GM19452 (cell line): Measurements from ENCODE around the gene GALM.

Source experiments
- ATAC-seq: cut with Tn5 transposase; IDR thresholded peaks from one replicate; pipeline ENCODE4 v1.9.1; 2021; ENCODE audit not compliant: unreplicated experiment

Gene GALM

DNA sequence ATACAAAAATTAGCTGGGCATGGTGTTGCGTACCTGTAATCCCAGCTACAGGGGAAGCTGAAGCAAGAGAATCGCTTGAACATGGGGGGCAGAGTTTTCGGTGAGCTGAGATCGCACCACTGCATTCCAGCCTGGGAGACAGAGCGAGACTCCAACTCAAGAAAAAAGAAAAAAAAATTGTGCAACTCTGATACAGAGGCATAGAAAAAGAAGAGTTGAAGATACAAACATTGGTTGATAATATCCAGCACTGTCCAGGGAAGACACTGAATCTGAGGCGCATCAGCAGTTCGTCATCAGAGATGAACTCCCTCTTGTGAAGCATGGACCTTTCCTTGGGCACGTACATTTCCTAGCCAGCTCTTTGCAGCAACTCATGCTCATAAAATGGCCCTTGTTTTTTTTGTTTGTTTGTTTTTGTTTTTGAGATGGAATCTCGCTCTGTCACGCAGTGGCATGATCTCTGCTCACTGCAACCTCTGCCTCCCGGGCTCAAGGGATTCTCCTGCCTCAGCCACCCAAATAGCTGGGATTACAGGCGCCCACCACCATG is 16.7 kb upstream of the GALM start:
- no peak for ATAC-seq

DNA sequence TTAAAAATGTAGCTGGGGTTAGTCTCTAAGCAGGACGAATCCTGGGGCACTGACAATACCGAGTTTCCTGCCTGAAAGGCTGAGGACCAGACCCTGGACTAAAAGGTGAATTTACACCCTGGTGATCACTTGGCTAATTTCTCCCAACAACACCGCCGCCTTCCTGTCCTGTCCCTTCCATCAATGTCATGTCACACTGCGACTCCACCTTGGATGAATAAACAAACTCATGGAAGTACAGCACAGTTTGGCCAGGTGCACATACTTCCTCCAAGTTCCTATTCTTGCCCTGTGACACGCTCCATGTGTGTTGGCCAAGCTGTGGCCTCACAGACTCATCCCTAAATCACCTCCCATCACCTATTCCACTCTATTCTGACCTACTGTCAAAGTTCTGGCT is 15.9 kb upstream of the GALM start:
- no peak for ATAC-seq

DNA sequence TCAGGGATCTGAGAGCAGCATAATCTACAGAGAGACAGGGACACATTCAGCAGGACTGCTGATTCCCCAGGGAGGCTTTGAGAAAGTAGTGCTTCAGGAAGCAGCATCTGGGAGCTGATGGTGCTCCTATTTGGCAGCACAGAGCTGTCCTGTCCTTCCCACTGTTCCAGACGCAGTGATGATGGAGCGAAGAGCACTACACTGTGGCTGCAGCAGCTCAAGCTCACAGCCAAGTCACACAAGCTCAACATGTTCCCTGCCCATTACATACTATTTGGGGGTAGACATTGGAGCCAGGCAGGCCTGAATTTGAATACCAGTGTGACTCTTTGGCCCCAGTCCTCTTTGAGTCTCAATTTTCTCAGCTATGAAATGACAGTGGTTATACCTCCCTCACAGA is 15.2 kb upstream of the GALM start:
- ATAC-seq: no peak

DNA sequence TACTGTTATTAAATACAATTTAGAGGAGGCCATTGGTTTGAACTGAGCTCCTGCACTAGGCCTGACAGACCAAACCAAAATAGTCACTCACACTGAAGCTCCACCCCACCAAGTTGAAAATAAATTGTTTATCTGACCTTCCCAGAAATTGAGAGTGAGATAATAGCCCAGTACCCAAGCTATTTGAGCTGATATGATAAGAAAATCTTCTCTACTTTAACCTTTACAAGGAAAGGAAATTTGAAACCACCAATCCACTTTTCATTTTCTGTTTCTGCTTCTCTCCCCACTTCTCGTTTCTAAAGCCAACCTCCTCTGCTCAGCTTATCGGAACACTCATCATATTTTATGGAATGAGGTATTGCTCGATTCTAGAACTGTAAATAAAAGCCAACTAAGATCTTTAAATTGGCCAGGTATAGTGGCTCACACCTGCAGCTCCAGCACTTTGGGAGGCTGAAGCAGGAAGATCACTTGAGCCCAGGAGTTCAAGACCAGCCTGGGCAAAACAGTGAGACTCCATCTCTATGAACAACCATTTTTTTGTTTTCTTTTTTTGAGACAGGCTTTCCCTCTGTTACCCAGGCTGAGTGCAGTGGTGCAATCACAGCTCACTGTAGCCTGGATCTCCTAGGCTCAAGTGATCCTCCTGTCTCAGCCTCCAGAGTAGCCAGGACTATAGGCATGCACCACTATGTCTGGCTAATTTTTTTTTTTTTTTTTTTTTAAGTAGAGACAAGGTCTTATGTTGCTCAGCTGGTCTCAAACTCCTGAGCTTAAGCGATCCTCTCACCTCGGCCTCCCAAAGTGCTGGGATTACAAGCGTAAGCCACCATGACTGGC is 13.3 kb upstream of the GALM start:
- no peak for ATAC-seq

DNA sequence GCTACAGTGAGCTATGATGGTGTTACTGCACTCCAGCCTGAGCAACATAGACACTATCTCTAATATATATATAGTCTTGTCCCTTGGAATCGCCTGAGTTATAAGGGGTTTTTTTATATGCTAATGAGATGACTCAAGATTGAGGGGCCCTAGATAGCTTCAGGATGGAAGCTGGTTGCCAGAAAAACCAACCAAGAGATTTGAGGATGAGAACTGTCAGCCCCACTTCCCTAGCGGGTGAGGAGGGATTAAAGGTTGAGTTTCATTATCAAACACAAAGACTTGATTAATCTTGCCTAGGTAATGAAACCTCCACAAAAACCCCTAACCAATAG is 12.6 kb upstream of the GALM start:
- peak; percentile 35 for ATAC-seq

DNA sequence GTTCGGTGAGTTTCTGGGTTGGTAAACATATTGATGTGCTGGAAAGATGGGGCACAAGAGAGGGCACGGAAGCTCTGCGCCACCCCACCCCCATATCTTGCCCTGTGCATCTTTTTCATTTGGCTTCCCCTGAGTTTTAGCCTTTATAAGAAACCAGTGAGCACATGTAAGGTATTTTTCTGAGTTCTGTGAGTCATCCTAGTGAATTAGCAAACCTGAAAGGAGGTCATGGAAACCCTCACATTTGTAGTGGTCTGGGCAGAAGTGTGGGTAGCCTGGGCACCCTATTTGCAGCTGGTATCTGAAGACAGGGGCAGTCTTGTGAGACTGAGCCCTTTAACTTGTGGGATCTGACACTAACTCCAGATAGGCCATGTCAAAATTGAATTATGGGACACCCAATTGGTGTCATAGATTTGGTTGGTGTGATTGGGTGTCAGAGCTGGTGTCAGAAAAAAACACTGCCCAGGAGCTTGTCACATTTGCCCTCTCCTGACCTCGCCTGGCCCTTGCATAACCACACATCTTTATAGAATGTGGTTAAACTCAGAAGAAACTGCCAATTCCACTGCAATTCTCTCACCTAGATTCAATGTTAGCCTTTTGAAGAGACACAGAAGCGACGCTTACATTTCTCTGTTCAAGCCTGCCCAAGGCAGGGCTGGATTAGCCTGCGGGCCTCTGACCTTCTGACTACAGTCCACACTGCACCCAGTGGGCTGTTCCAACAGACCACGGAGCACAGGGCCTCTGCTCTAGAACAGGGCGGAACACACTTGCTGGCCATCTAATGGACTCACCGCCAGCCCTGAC is 12.0 kb upstream of the GALM start:
- peak; percentile 54 for ATAC-seq

DNA sequence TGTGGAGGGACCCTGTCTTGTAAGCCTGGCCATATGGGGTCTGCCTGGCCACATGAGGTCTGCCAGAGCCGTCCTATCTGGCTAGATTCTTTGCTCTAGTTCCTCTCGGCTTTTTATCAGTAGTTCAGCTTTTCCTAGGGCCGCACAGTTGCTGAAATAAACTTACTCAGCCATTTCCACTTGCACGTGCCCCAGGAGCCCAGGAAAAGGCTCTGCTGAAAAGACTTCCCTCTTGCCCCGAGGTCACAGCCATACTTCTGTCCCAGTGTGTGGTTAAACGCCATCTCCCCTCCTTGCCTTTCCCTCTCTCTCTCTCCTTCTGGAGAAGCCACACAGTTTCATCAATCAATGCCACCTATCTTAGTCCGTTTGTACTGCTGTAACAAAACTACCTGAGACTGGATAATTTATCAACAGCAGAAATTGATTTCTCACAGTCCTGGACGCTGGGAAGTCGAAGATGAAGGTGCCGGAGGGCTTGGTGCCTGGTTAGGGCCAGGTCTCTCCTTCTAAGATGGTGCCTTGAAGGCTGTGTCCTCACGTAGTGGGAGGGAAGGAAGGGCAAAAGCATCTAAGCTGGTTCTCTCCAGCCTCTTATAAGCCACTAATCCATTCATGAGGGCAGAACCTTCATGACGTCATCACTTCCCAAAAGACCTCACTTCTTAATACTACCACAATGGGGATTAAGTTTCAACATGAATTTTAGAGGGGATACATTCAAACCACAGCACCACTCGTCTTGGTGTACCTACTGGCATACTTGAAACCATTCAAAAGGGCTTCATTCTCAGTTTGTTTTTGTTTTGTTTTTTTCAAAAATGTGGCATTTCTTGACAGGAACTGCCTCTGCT is 11.2 kb upstream of the GALM start:
- ATAC-seq: no peak

DNA sequence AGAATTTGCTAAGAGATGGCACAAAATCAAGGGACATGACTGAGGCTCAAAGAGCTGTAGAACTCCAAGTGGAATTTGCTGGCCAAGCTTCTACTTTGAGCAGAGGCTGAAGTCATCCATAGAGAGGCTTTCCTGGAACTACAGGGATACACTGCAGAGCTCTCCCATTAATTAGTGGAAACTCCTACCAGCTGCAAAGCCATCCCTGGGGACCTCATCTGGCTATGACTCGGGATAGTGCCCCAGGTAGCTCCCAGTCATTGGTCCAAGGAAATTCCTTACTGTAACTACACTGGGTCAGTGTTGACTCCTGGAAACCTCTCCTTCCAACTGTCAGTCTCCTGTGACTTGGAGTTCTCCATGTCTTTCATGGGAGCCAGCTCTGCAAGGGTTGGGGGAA is 10.5 kb upstream of the GALM start:
- ATAC-seq: no peak

DNA sequence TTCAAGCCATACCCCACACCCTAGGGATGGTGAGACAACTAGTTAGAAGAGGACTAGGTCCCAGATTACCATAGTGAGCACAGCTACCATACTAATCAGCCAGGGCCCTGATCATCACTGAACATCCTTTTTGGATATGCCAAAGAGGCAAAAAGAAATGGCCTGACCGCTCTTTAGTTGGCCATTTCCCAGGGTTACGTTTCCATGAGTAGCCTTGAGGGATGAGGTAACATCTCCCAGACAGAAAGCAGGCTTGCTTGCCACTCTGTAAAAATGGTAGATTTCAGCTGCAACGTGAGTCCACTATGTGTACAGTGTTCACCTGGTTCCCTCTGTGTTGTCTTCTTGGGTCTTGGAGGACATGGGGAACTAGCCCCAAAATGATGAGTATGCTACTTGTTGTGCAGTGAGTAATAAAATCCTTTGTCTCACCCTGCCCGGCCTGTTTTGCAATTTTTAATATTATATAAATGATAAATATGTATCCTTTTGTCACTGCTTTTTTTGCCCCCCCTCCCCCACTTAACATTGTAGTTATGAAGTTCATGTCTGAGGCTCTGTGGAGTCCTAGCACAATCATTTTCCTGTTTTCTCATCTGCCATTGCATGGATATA is 8.9 kb upstream of the GALM start:
- no peak for ATAC-seq

DNA sequence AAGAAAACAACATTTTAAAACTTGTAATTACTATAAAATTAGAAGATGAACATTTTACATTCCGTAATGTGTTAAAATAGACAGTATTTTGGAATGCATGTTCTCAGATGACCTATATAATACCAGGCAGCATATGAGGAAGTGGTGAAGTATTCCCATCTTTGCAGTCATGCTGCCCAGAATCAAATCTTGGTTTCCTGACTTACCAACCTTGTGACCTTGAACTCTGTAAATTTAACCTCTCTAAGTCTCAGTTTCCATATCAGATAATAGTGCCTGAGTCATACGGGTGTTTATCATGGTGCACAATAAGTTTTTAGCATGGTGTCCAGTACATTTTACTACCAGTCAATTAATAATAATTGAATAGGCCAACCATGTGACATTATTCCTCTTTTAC is 7.3 kb upstream of the GALM start:
- ATAC-seq: no peak

DNA sequence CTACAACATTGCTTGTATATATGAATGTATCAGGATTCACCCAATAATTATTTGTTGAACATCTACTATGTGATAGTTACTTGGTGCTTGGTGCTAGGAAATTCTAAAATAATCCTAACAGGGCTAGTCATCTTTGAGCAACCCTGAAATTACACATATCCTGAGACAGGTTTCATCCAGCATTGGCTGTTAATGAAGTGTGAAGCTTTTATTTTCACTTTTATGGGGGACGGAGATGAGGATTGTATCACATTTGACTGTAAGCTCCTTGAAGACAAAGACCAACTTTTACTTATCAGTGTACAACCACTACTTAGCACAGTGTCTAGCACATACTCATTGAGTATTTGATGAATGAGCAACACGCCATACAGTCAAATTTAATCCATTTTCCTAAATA is 6.8 kb upstream of the GALM start:
- ATAC-seq: no peak

DNA sequence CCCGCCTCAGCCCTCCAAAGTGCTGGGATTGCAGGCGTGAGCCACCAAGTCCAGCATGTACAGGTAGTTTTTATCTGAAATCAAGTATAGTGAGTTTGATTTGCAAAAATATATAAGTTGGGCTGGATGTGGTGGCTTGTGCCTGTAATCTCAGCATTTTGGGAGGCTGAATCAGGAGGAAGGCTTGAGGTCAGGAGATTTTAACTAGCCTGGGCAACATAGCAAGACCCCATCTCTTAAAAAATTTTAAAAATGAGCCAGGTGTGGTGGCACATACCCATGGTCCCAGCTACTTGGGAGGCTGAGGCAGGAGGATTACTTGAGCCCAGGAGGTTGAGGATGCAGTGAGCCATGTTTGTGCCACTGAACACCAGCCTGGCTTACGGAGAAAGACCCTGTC is 5.6 kb upstream of the GALM start:
- no peak for ATAC-seq

DNA sequence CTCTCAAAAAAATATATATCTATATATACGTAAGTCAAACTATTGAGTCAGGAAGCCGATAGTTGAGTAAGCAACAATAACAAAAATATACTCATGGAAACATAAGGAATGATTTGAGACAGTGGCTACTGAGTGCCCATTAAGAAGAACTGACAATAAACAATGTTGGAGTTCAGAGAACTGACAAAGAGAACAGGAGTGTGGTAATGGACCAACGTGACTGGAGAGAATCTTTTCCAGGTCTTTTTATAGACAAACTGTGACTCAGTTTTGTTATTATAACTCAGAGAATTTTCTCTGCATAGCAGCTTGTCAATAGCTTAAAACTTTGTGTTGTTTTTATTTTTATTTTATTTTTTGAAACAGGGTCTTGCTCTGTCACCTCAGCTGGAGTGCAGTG is 4.6 kb upstream of the GALM start:
- no peak for ATAC-seq

DNA sequence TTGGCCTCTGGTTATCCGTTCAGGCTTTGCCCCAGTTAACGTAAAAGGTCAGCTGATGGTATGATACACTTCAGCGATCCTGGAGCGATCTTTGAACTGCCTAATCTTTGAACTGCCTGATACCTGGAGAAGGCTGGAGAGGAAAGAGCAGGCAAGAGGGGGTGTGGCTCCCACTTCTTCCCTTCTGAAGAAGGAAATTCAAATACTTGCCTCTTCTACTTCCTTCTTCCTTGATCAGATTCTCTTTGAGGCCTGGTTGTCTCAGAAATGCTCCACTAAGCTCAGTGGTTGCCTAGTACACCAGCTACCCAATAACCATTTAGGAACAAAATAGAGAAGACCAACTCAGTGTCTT is 619 bp downstream of the GALM start:
- ATAC-seq: peak; percentile 31

DNA sequence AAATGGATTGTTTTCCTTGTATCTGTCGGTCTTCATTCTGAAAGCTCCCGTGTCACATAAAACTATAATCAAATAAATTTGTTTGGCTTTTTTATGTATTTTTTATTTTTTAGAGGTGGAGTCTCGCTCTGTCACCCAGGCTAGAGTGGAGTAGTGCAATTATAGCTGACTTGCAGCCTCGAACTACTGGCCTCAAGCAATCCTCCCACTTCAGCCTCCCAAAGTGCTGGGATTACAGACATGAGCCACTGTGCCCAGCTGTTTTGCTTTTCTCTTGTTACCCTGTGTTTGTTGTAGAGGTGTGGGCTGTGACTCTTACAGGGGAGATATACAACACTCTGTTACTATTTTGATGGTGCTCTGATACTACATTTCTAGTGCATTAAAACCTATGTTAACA is 2.2 kb downstream of the GALM start:
- no peak for ATAC-seq

DNA sequence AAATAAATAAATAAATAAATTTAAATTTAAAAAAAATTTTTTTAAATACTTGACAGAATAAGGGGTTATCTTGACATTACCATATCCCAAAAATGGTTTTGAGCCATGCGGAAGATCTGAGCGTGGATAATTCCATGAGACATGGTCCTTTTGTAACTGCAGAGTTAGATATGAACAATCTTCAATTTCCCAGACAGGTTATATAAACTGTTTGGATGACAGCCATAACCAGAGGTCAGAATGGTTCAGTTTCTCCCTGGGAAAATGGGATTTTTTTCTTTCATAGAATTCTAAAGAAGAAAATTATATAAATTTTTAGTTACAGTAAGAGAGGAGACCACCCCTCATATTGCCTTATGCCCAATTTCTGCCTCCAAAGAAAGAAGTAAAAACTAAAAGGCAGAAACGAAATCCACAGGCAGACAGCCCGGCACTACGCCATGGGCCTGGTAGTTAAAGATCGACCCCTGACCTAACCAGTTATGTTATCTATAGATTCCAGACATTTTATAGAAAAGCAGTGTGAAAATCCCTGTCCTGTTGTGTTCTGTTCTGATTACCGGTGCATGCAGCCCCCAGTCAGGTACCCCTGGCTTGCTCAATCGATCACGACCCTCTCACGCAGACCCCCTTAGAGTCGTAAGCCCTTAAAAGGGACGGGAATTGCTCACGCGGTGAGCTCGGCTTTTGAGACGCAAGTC is 3.0 kb downstream of the GALM start:
- no peak for ATAC-seq

DNA sequence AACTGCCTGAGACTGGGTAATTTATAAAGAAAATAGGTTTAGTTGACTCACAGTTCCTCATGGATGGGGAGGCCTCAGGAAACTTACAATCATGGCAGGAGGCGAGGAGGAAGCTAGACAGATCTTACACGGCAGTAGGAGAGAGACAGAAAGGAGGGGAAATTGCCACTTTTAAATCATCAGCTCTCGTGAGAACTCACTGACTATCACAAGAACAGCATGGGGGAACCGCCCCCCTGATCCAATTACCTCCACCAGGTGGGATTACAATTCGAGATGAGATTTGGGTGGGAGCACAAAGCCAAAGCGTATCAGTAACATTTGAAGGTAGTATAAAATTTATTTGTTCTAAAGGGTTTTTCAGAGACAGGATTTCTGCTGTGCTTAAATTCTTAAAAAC is 5.4 kb downstream of the GALM start:
- ATAC-seq: no peak

DNA sequence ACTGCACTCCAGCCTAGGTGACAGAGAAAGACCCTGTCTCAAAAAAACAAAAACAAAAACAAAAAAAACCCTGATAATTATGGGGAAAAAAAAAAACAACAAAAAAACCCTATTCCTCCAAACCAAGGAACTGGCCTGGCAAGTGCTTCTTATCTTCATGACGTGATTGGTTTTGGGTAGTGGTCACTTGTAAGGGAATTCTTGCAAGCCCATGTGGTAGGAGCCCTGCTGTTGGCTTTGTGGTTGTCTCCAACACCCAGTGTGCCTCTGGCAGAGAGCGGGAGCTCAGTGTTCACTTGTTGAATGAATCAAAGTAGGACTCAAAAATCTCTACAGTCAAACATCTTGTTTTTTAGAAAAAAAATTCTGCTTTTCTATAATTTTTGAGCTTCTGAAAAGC is 6.0 kb downstream of the GALM start:
- no peak for ATAC-seq

DNA sequence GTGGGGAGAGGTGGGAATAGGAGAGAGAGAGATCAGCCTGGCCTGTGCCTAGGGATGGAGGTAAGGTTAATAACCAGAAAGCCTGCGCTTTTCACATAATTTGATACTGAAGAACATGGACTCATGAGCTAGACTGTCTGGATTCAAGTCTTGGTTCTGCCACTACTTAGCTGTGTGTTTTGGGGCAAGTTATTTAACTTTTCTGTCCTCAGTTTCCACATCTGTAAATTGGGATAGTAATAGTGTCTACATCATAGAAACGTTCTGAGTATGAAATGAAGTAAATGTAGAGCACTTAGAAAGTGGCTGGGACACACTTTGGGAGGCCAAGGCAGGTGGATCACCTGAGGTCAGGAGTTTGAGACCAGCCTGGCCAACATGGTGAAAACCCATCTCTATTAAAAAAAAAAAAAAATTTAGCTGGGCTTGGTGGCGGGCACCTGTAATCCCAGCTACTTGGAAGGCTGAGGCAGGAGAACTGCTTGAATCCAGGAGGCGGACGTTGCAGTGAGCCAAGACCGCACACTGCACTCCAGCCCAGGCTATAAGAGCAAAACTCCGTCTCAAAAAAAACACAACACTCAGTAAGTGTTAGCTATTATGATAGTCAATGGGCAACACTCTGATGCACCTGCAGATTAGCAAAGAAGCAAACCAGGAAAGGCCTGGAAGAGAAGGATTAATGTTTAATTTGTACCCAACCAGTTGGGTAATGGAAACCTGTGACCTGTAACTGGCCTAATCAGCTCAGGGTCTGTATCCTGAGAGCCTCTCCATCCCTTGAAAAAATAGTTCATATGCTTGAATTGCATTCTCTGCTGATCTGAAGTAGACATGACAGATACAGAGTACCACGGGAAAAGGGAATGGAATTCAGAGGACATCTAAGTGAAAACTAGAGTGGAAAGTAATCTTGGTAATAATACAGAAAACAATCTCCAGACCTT is 6.8 kb downstream of the GALM start:
- no peak for ATAC-seq
